Activated T-cell treated with anti-CD3 and anti-CD28 coated beads for 4 hours (primary cell): ENCODE measurements around the gene NR6A1.

ENCODE experiments used
- DNase-seq: peaks from one replicate; pipeline ENCODE4 v3.0.0-alpha.2; 2020

NR6A1 gene

GRCh38 chr9:124720429-124721108, 50.5 kb downstream of the NR6A1 start:
- DNase-seq, result no peak

GRCh38 chr9:124718928-124719327, 52.2 kb downstream of the NR6A1 start:
- no peak for DNase-seq

- no peak for DNase-seq
Observed at GRCh38 chr9:124717597-124717996, 53.5 kb downstream of the NR6A1 start.

- no peak for DNase-seq
Observed at GRCh38 chr9:124716808-124717207, 54.3 kb downstream of the NR6A1 start.

GRCh38 chr9:124710766-124711165, 60.3 kb downstream of the NR6A1 start:
- DNase-seq, result no peak

GRCh38 chr9:124709292-124709690, 61.8 kb downstream of the NR6A1 start:
- no peak for DNase-seq

- DNase-seq, result no peak
Observed at GRCh38 chr9:124708633-124709291, 62.3 kb downstream of the NR6A1 start.

GRCh38 chr9:124708074-124708473, 63.0 kb downstream of the NR6A1 start:
- no peak for DNase-seq

- no peak for DNase-seq
Observed at GRCh38 chr9:124707666-124708065, 63.4 kb downstream of the NR6A1 start.

- DNase-seq, result no peak
Observed at GRCh38 chr9:124706685-124707084, 64.4 kb downstream of the NR6A1 start.

GRCh38 chr9:124699575-124699974, 71.5 kb downstream of the NR6A1 start:
- DNase-seq, result no peak

- DNase-seq, result no peak
Observed at GRCh38 chr9:124698265-124698664, 72.8 kb downstream of the NR6A1 start.

- DNase-seq, result no peak
Observed at GRCh38 chr9:124697326-124698200, 73.5 kb downstream of the NR6A1 start.

GRCh38 chr9:124696101-124696500, 75.0 kb downstream of the NR6A1 start:
- DNase-seq, result no peak

GRCh38 chr9:124695280-124695890, 75.7 kb downstream of the NR6A1 start:
- DNase-seq, result no peak

- DNase-seq, result no peak
Observed at GRCh38 chr9:124694414-124695279, 76.5 kb downstream of the NR6A1 start.

- no peak for DNase-seq
Observed at GRCh38 chr9:124693403-124693802, 77.7 kb downstream of the NR6A1 start.

GRCh38 chr9:124688238-124688904, 82.7 kb downstream of the NR6A1 start:
- DNase-seq, result no peak

GRCh38 chr9:124686918-124687317, 84.2 kb downstream of the NR6A1 start:
- DNase-seq, result no peak

- no peak for DNase-seq
Observed at GRCh38 chr9:124685217-124685616, 85.9 kb downstream of the NR6A1 start.

- DNase-seq, result no peak
Observed at GRCh38 chr9:124684169-124684568, 86.9 kb downstream of the NR6A1 start.

GRCh38 chr9:124683043-124683442, 88.1 kb downstream of the NR6A1 start:
- no peak for DNase-seq
